Fibroblast of the aortic adventitia (primary cell): ENCODE results near the gene EFEMP2. TPM values are rescaled to one million over a fixed set of nuclear protein-coding genes. Genes with fewer than 3 reads are reported as not detected.

Experiments used
- DNase-seq: peaks from one replicate; pipeline ENCODE4 v3.0.0-alpha.2; 2010; ENCODE audit warnings: low read depth
- H3K4me3 ChIP-seq: 2 replicates; pipeline ENCODE4 v1.5.1; 2011; ENCODE audit warnings: low read depth, mild to moderate bottlenecking, control low read depth, low read length, moderate library complexity
- CTCF ChIP-seq: IDR thresholded peaks from 2 replicates; pipeline ENCODE4 v1.5.1; 2011; ENCODE audit warnings: mild to moderate bottlenecking, low read length, control low read depth, inconsistent platforms; ENCODE audit not compliant: insufficient read depth
- total RNA-seq: library from RNA; depleted of rRNA; stranded (reverse); fragments of >200 nt; gene quantifications from 2 replicates; pipeline ENCODE4 v1.2.3, GENCODE V29; 2012; ENCODE audit warnings: low replicate concordance

The EFEMP2 gene
- total RNA-seq, 1 donor: 105 TPM

- H3K4me3 ChIP-seq: peak within 1 kb of the TSS; percentile 87
- no peak for TF ChIP-seq CTCF
- DNase-seq: peak; percentile 93
These were observed 27.7 kb upstream of the EFEMP2 start, which contains the start of gene FOSL1 for GRCh38 chr11:65900125-65900898. Gene FOSL1 (minus strand): TSS chr11:65900388. CDS start chr11:65900339, 49 bp downstream.

GRCh38 chr11:65899356-65900124 lies 26.9 kb upstream of the EFEMP2 start:
- H3K4me3 ChIP-seq: peak overlapping the region; percentile 87
- TF ChIP-seq CTCF: no peak
- DNase-seq: peak; percentile 65

- peak overlapping the region; percentile 87 for H3K4me3 ChIP-seq
- no peak for TF ChIP-seq CTCF
- DNase-seq: peak; percentile 58
These were observed 26.2 kb upstream of the EFEMP2 start for GRCh38 chr11:65898656-65899355.

GRCh38 chr11:65897020-65897471 lies 24.4 kb upstream of the EFEMP2 start:
- DNase-seq: peak; percentile 49
- TF ChIP-seq CTCF: no peak
- peak overlapping the region; percentile 14 for H3K4me3 ChIP-seq

- no peak for DNase-seq
- peak overlapping the region; percentile 14 for H3K4me3 ChIP-seq
These were observed 23.7 kb upstream of the EFEMP2 start for GRCh38 chr11:65896034-65896999.

More at GRCh38 chr11:65896034-65896999, 23.7 kb upstream of the EFEMP2 start:
- TF ChIP-seq CTCF: no peak
